Esophagus muscularis mucosa (tissue), 4 donors: Measurements from ENCODE around the gene BMP6. TPM values are rescaled to one million over a fixed set of nuclear protein-coding genes. Genes with fewer than 3 reads are reported as not detected.

Experiments
- DNase-seq: peaks from one replicate; pipeline ENCODE4 v3.0.0-alpha.2; 2017; ENCODE audit errors: extremely low spot score
- H3K27ac ChIP-seq, 4 donors: fragments of 200-600 bp; sonication (generic); replicated peaks in 1 of 4; 1 replicate in 3 of 4; 2 replicates in 1 of 4; pipeline ENCODE4 v1.5.1; 2016 to 2019; ENCODE audit warnings: mild to moderate bottlenecking in 1 of 4
- H3K27me3 ChIP-seq, 4 donors: fragments of 200-600 bp; sonication (generic); one replicate each; pipeline versions ENCODE4 v1.5.1 to v1.6.0; 2016 to 2019
- H3K36me3 ChIP-seq, 4 donors: fragments of 200-600 bp; sonication (generic); one replicate each; pipeline ENCODE4 v1.5.1; 2016 to 2019
- H3K4me1 ChIP-seq, 4 donors: fragments of 200-600 bp; sonication (generic); one replicate each; pipeline ENCODE4 v1.5.1; 2016 to 2019
- H3K4me3 ChIP-seq, 4 donors: fragments of 200-600 bp; sonication (generic); 1 replicate in 2 of 4; 2 replicates in 2 of 4; pipeline ENCODE4 v1.5.1; 2016 to 2019; ENCODE audit warnings: mild to moderate bottlenecking in 4 of 4, moderate library complexity in 1 of 4
- H3K9me3 ChIP-seq, 4 donors: fragments of 200-600 bp; sonication (generic); 1 replicate in 3 of 4; 2 replicates in 1 of 4; pipeline ENCODE4 v1.5.1; 2016 to 2019
- EP300 ChIP-seq: sonication (generic); formaldehyde crosslinking; IDR thresholded peaks from one replicate; pipeline ENCODE4 v1.6.1; 2017; ENCODE audit warnings: antibody characterized with exemption
- POLR2A ChIP-seq: fragments of 450-650 bp; IDR thresholded peaks from one replicate; pipeline ENCODE4 v1.6.1; 2017; ENCODE audit warnings: antibody characterized with exemption, moderate library complexity, mild to moderate bottlenecking, low read depth
- POLR2AphosphoS5 ChIP-seq, 2 donors: sonication (generic); formaldehyde crosslinking; IDR thresholded peaks; one replicate each; pipeline ENCODE4 v1.6.1; 2017; ENCODE audit warnings: antibody characterized with exemption in 2 of 2
- WGBS: methylation state at CpG from one replicate; pipeline ENCODE4 v1.1.5; 2018; 5-methylcytosine and 5-hydroxymethylcytosine counted together
- intact Hi-C: fragments of 100-400 bp; cut with DNase I; formaldehyde crosslinking; loops from one replicate; pipeline ENCODE4 v1.15.1; 2023
- total RNA-seq, 4 donors: library from RNA; depleted of rRNA; stranded (reverse); fragments of >200 nt; gene quantifications; one replicate each; pipeline versions ENCODE4 v1.1.0 to v1.2.1, GENCODE V29; 2016
- TF ChIP-seq, protein P1 (sequence below), 3 experiments: fragments of 200-600 bp in 2 of 3; fragments of 450-650 bp in 1 of 3; sonication (generic) in 2 of 3; IDR thresholded peaks; one replicate each; pipeline ENCODE4 v1.5.1; 2017 to 2019; ENCODE audit warnings: antibody characterized with exemption in 3 of 3, mild to moderate bottlenecking in 2 of 3, moderate library complexity in 1 of 3

Gene BMP6
- total RNA-seq, 4 donors from 2014 or later: 5.1 to 10.0 (median 6.9) TPM

DNA sequence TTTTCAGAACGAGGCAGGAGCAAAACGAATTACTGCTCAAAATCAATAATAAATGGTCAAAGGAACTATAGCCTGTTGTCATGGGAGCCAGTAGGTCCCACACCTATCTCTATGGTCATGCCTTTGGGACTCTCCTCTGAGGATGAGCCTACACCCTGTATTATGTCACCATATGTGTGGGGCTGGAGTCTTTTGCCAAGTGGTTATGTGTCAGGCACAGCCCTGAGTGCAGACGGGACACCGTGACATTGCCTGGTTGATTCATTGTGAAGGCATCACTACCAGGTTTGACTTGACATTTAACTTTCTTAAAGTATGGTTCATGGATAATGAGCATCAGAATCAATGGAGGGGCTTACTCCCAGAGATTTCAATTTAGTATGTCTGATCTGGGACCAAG, 23.6 kb downstream of the BMP6 start:
- intact Hi-C loops: no loop called here
- Histone ChIP-seq H3K9me3 (no peaks in the 10 kb centered on the region), H3K27me3 (peaks cover 0 to 9% (median 0%) of the 10 kb centered on the region in 4 donors), H3K4me1 (no peaks in the 10 kb centered on the region), H3K27ac (no peak overlapping the region), H3K4me3 (no peak overlapping the region), H3K36me3 (no peaks in the 10 kb centered on the region)
- TF ChIP-seq, protein P1, sequence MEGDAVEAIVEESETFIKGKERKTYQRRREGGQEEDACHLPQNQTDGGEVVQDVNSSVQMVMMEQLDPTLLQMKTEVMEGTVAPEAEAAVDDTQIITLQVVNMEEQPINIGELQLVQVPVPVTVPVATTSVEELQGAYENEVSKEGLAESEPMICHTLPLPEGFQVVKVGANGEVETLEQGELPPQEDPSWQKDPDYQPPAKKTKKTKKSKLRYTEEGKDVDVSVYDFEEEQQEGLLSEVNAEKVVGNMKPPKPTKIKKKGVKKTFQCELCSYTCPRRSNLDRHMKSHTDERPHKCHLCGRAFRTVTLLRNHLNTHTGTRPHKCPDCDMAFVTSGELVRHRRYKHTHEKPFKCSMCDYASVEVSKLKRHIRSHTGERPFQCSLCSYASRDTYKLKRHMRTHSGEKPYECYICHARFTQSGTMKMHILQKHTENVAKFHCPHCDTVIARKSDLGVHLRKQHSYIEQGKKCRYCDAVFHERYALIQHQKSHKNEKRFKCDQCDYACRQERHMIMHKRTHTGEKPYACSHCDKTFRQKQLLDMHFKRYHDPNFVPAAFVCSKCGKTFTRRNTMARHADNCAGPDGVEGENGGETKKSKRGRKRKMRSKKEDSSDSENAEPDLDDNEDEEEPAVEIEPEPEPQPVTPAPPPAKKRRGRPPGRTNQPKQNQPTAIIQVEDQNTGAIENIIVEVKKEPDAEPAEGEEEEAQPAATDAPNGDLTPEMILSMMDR (IDR thresholded peaks at IDR 0.05): no peak
- TF ChIP-seq POLR2A (no peak), POLR2AphosphoS5 (IDR thresholded peaks at IDR 0.05) (no peak), EP300 (no peak)
- 79% methylated on average over 4 of the region's 4 CpGs for WGBS
- no peak for DNase-seq

DNA sequence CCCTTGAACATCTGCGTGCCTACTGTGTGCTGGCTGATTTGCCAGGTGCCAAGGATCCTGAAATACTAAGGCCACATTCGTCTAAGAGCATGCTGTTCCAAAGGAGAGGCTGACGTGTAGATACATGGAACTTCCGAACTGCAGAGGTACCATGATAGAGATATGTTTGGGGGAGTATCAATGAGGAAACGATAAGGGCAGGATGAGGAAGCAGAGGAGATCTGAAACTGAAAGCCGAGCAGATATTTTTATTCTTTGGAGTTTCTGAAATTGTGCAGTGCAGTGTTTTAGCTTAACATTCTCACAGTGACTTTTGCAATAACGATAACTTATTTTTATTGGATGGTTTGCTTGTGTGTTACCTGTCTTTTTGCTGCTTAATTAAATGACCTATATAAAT, 24.3 kb downstream of the BMP6 start:
- Histone ChIP-seq H3K27ac (no peak overlapping the region), H3K4me1 (no peaks in the 10 kb centered on the region), H3K36me3 (no peaks in the 10 kb centered on the region), H3K9me3 (no peaks in the 10 kb centered on the region), H3K27me3 (peaks cover 0 to 7% (median 0%) of the 10 kb centered on the region in 4 donors), H3K4me3 (no peak overlapping the region)
- whole genome bisulfite sequencing: 81% methylated on average over 7 of the region's 7 CpGs
- intact Hi-C loops: no loop called here
- TF ChIP-seq POLR2AphosphoS5 (IDR thresholded peaks at IDR 0.05) (no peak), EP300 (no peak), POLR2A (no peak)
- TF ChIP-seq, protein P1 (IDR thresholded peaks at IDR 0.05): no peak
- no peak for DNase-seq

DNA sequence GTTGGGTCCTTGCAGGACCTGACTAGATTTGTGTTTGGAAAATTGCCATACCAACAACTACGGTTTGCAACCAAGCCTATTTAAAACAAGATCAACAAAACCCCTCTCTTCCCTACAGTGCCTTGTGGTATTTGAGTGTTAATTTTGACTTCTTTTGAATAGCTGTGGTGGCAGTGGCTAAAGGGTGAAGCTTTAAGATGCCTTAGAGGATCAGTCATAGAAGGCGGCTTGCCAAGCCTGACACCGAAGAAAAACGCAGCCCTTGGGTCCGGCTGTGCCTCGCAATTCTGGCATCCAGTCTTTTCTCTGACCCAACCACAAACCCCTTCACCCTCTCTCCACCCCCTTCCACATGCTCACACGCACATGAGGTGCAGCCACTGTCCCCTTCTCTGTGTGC, 32.6 kb downstream of the BMP6 start:
- Histone ChIP-seq H3K4me3 (no peak overlapping the region), H3K36me3 (no peaks in the 10 kb centered on the region), H3K9me3 (peaks cover 0 to 5% (median 0%) of the 10 kb centered on the region in 4 donors), H3K4me1 (peaks cover 0 to 7% (median 0%) of the 10 kb centered on the region in 4 donors), H3K27me3 (no peaks in the 10 kb centered on the region), H3K27ac (no peak overlapping the region)
- no peak for DNase-seq
- WGBS: 55% methylated on average over 7 of the region's 7 CpGs
- intact Hi-C loops: no loop called here
- TF ChIP-seq POLR2A: no peak
- TF ChIP-seq POLR2AphosphoS5 (IDR thresholded peaks at IDR 0.05): no peak
- TF ChIP-seq, protein P1 (IDR thresholded peaks at IDR 0.05): no peak
- no peak for TF ChIP-seq EP300

DNA sequence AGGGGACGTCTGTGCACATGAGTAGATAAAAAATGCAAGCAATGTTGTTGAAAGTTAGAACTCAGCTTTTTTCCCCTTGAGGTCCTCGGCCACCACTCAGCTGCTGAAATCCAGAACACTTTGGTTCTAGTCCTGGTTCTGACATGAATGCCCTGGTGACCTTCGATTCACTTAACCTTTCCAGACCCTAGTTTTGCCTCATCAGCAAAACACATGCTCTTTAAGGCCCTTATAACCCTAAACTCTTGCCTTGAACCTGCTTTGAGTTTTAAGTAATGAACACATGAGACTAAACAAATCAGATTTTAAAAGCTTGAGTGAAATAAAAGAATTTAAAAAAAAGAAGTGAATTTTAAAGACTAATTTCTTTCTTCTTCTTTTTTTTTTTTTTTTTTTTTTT, 33.4 kb downstream of the BMP6 start:
- DNase-seq: no peak
- Histone ChIP-seq H3K27ac (no peak overlapping the region), H3K36me3 (no peaks in the 10 kb centered on the region), H3K9me3 (peaks cover 0 to 5% (median 0%) of the 10 kb centered on the region in 4 donors), H3K4me1 (peaks cover 0 to 7% (median 0%) of the 10 kb centered on the region in 4 donors), H3K4me3 (no peak overlapping the region), H3K27me3 (no peaks in the 10 kb centered on the region)
- no peak for TF ChIP-seq POLR2A
- intact Hi-C loops: no loop called here
- 91% methylated on average over 3 of the region's 3 CpGs for WGBS

DNA sequence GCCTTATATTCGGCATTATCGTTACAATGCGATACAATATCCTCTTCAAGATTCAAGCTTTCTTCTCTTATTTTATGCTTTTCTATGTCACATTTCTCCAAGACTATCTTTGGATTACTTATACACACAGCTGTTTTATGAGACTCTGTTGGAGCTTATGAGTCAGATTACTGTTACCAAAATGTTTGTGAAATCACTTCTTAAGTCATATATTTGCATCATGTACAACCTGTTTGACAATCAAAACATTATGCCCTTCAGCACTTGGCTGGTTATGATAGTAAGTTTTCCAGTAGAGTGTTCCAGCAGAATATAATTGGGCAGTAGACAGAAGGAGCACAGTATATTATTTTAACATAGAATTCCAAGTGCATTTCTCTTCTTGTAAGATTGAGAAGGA, 35.2 kb downstream of the BMP6 start:
- no peak overlapping the region for H3K4me3 ChIP-seq
- TF ChIP-seq POLR2AphosphoS5 (IDR thresholded peaks at IDR 0.05) (no peak), EP300 (no peak), POLR2A (no peak)
- TF ChIP-seq, protein P1 (IDR thresholded peaks at IDR 0.05): no peak
- no peaks in the 10 kb centered on the region for H3K27me3 ChIP-seq
- no peaks in the 10 kb centered on the region for H3K36me3 ChIP-seq
- peaks cover 0 to 5% (median 0%) of the 10 kb centered on the region in 4 donors for H3K9me3 ChIP-seq
- peaks cover 0 to 7% (median 0%) of the 10 kb centered on the region in 4 donors for H3K4me1 ChIP-seq
- no peak for DNase-seq
- no peak overlapping the region for H3K27ac ChIP-seq
- WGBS: 93% methylated on average over 3 of the region's 3 CpGs
- intact Hi-C loops: no loop called here
